Hepatocyte (in vitro differentiated cells): ENCODE data around the gene SPTLC1. TPM values are rescaled to one million over a fixed set of nuclear protein-coding genes. Genes with fewer than 3 reads are reported as not detected.
"Not testable (repeated sequence)": the region's sequence is repeated elsewhere in the genome, so short reads cannot be mapped to it uniquely, and the experiment has no call there.

Source experiments
- DNase-seq: peaks from one replicate; pipeline ENCODE4 v3.0.0-alpha.2; 2016; ENCODE audit warnings: low spot score
- H2AFZ ChIP-seq: fragments of 200-600 bp; sonication (generic); 2 replicates; pipeline ENCODE4 v1.6.0; 2016; ENCODE audit warnings: antibody characterized with exemption, mild to moderate bottlenecking
- H3K27ac ChIP-seq: fragments of 200-600 bp; sonication (generic); 2 replicates; pipeline ENCODE4 v1.5.1; 2016; ENCODE audit warnings: mild to moderate bottlenecking
- H3K27me3 ChIP-seq: fragments of 200-600 bp; sonication (generic); 2 replicates; pipeline ENCODE4 v1.6.1; 2016
- H3K36me3 ChIP-seq: fragments of 200-600 bp; sonication (generic); replicated peaks from 2 replicates; pipeline ENCODE4 v1.5.1; 2016; ENCODE audit warnings: low read depth; ENCODE audit not compliant: insufficient read depth
- H3K4me1 ChIP-seq: fragments of 200-600 bp; sonication (generic); 2 replicates; pipeline ENCODE4 v1.5.1; 2016; ENCODE audit warnings: mild to moderate bottlenecking, moderate library complexity; ENCODE audit not compliant: insufficient read depth
- H3K4me2 ChIP-seq: fragments of 200-600 bp; sonication (generic); 2 replicates; pipeline ENCODE4 v1.6.0; 2016
- H3K4me3 ChIP-seq: fragments of 200-600 bp; sonication (generic); 2 replicates; pipeline ENCODE4 v1.5.1; 2016; ENCODE audit warnings: mild to moderate bottlenecking
- H3K79me2 ChIP-seq: fragments of 200-600 bp; sonication (generic); 2 replicates; pipeline ENCODE4 v1.6.0; 2017; ENCODE audit warnings: mild to moderate bottlenecking
- H3K9me2 ChIP-seq: fragments of 200-600 bp; sonication (generic); replicated peaks from 2 replicates; pipeline ENCODE4 v1.6.0; 2017; ENCODE audit warnings: mild to moderate bottlenecking; ENCODE audit not compliant: insufficient read depth
- H3K9me3 ChIP-seq: fragments of 200-600 bp; sonication (generic); 2 replicates; pipeline ENCODE4 v1.5.1; 2016; ENCODE audit warnings: low read depth, mild to moderate bottlenecking
- H4K20me1 ChIP-seq: fragments of 200-600 bp; sonication (generic); 2 replicates; pipeline ENCODE4 v1.6.0; 2016; ENCODE audit warnings: mild to moderate bottlenecking; ENCODE audit not compliant: insufficient read depth, poor library complexity, severe bottlenecking
- EZH2 ChIP-seq: fragments of 200-600 bp; sonication (generic); IDR thresholded peaks from 2 replicates; pipeline ENCODE4 v1.6.1; 2016; ENCODE audit warnings: antibody characterized with exemption, mild to moderate bottlenecking, borderline replicate concordance
- EZH2phosphoT487 ChIP-seq: fragments of 200-600 bp; sonication (generic); IDR thresholded peaks from one replicate; pipeline ENCODE4 v1.6.1; 2018; ENCODE audit warnings: antibody characterized with exemption, mild to moderate bottlenecking, low read depth, moderate library complexity; ENCODE audit not compliant: unreplicated experiment, severe bottlenecking
- WGBS: methylation state at CpG from one replicate; pipeline ENCODE4 v1.1.6; 2016; ENCODE audit warnings: low lambda C conversion rate; ENCODE audit errors: missing lambda C conversion rate; 5-methylcytosine and 5-hydroxymethylcytosine counted together
- polyA plus RNA-seq: library from polyadenylated mRNA; unstranded; fragments of >200 nt; fragmentation: Nextera tagmentation; extraction: Ambion mirVana; gene quantifications from 2 replicates; pipeline ENCODE4 v1.2.1, GENCODE V29; 2016
- total RNA-seq: library from RNA; depleted of rRNA; stranded (reverse); fragments of >200 nt; gene quantifications from 2 replicates; pipeline ENCODE4 v1.2.3, GENCODE V29; 2014
- TF ChIP-seq, protein P1 (sequence below): fragments of 200-600 bp; sonication (generic); IDR thresholded peaks from 2 replicates; pipeline ENCODE4 v1.5.1; 2016; ENCODE audit warnings: antibody characterized with exemption, mild to moderate bottlenecking; ENCODE audit not compliant: poor library complexity

Gene SPTLC1
- total and polyA plus RNA-seq, 2 experiments from 2014 or later: 67.6 to 101 TPM

DNA sequence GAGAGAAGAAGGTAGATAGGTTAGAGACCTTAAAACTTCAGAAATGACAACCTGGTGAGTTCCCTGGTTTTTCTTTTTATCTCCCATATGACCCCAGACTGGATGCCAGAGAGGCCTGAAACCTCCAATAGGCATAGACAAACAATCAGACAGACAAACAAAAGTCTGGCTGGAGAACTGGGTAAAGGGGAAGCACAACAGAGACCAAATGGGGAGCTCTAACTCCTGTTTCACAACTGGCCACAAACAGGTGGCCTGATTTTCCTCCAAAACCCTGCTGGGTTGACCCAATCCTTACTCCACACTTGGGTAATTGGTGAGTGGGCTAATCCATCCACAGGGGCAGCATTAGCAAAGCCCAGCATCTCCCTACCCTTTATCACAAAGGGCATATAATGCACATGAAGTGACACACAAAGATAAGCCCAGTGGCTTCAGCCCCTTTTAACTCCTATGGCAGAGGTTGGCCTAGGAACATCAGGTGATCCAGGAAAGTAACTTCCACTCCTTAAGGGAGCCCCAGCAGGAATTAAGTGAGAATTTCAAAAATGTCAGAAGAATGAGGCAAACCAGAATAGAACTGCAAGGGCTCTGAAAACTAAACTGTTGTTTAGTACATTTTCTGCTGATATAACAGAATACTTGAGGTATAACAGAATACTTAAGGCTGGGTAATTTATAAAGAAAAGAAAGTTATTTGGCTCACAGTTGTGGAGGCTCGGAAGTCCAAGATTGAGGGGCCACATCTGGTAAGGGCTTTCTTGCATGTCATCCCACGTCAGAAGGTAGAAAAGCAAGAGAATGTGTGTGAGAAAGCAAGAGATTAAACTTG is 104.3 kb downstream of the SPTLC1 start:
- H2AFZ ChIP-seq: no peak overlapping the region
- no peak for DNase-seq
- 84% methylated on average over 2 of the region's 2 CpGs for WGBS
- no peaks in the 10 kb centered on the region for H3K9me2 ChIP-seq
- H3K4me1 ChIP-seq: no peaks in the 10 kb centered on the region
- TF ChIP-seq, protein P1, sequence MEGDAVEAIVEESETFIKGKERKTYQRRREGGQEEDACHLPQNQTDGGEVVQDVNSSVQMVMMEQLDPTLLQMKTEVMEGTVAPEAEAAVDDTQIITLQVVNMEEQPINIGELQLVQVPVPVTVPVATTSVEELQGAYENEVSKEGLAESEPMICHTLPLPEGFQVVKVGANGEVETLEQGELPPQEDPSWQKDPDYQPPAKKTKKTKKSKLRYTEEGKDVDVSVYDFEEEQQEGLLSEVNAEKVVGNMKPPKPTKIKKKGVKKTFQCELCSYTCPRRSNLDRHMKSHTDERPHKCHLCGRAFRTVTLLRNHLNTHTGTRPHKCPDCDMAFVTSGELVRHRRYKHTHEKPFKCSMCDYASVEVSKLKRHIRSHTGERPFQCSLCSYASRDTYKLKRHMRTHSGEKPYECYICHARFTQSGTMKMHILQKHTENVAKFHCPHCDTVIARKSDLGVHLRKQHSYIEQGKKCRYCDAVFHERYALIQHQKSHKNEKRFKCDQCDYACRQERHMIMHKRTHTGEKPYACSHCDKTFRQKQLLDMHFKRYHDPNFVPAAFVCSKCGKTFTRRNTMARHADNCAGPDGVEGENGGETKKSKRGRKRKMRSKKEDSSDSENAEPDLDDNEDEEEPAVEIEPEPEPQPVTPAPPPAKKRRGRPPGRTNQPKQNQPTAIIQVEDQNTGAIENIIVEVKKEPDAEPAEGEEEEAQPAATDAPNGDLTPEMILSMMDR: no peak
- no peak for TF ChIP-seq EZH2phosphoT487
- no peak for TF ChIP-seq EZH2
- H3K4me2 ChIP-seq: no peak overlapping the region
- no peaks in the 10 kb centered on the region for H3K27me3 ChIP-seq
- H3K4me3 ChIP-seq: no peak overlapping the region
- H3K9me3 ChIP-seq: no peaks in the 10 kb centered on the region
- no peak overlapping the region for H3K27ac ChIP-seq
- no peaks in the 10 kb centered on the region for H3K36me3 ChIP-seq
- no peaks in the 10 kb centered on the region for H3K79me2 ChIP-seq
- H4K20me1 ChIP-seq: no peaks in the 10 kb centered on the region

GRCh38 chr9:92010253-92010652 is 105.0 kb downstream of the SPTLC1 start:
- H3K9me2 ChIP-seq, H4K20me1 ChIP-seq, H3K4me2 ChIP-seq, H3K27ac ChIP-seq, DNase-seq, H3K9me3 ChIP-seq, H3K36me3 ChIP-seq, H3K27me3 ChIP-seq, H3K79me2 ChIP-seq, H2AFZ ChIP-seq, H3K4me1 ChIP-seq, H3K4me3 ChIP-seq: not testable (repeated sequence)
- WGBS: 73% methylated on average over 7 of the region's 8 CpGs

- no peaks in the 10 kb centered on the region for H4K20me1 ChIP-seq
Observed at GRCh38 chr9:92008041-92008440, 107.2 kb downstream of the SPTLC1 start.

GRCh38 chr9:92004045-92004392 is 111.2 kb downstream of the SPTLC1 start:
- Histone ChIP-seq H4K20me1 (no peaks in the 10 kb centered on the region), H3K4me2 (no peak overlapping the region), H3K4me3 (no peak overlapping the region), H3K4me1 (no peaks in the 10 kb centered on the region), H3K9me3 (no peaks in the 10 kb centered on the region), H3K27ac (no peak overlapping the region), H2AFZ (no peak overlapping the region), H3K9me2 (no peaks in the 10 kb centered on the region), H3K36me3 (no peaks in the 10 kb centered on the region), H3K27me3 (no peaks in the 10 kb centered on the region), H3K79me2 (no peaks in the 10 kb centered on the region)
- TF ChIP-seq, protein P1: no peak
- TF ChIP-seq EZH2phosphoT487: no peak
- no peak for TF ChIP-seq EZH2
- WGBS: 91% methylated on average over 13 of the region's 13 CpGs
- no peak for DNase-seq

More at GRCh38 chr9:92008041-92008440, 107.2 kb downstream of the SPTLC1 start:
- Histone ChIP-seq H3K9me2 (no peaks in the 10 kb centered on the region), H3K4me2 (no peak overlapping the region), H3K79me2 (no peaks in the 10 kb centered on the region), H3K27me3 (no peaks in the 10 kb centered on the region), H3K9me3 (no peaks in the 10 kb centered on the region), H3K27ac (no peak overlapping the region), H3K4me3 (no peak overlapping the region), H2AFZ (no peak overlapping the region), H3K36me3 (no peaks in the 10 kb centered on the region), H3K4me1 (no peaks in the 10 kb centered on the region)
- no peak for TF ChIP-seq EZH2
- DNase-seq: no peak
- 58% methylated on average over 2 of the region's 2 CpGs for whole genome bisulfite sequencing
